Endometrium (tissue), 2 donors: Measurements from ENCODE around the gene DENND6B.
"Not testable (repeated sequence)": the region's sequence is repeated elsewhere in the genome, so short reads cannot be mapped to it uniquely, and the experiment has no call there.

Experiments used
- FAIRE-seq: peaks from 2 replicates; lab custom pipeline; 2012; peaks lifted over from hg19 to GRCh38; lab: Jason Lieb, UNC
- donor health status: control.
- donor health status: control.

DENND6B gene

DNA sequence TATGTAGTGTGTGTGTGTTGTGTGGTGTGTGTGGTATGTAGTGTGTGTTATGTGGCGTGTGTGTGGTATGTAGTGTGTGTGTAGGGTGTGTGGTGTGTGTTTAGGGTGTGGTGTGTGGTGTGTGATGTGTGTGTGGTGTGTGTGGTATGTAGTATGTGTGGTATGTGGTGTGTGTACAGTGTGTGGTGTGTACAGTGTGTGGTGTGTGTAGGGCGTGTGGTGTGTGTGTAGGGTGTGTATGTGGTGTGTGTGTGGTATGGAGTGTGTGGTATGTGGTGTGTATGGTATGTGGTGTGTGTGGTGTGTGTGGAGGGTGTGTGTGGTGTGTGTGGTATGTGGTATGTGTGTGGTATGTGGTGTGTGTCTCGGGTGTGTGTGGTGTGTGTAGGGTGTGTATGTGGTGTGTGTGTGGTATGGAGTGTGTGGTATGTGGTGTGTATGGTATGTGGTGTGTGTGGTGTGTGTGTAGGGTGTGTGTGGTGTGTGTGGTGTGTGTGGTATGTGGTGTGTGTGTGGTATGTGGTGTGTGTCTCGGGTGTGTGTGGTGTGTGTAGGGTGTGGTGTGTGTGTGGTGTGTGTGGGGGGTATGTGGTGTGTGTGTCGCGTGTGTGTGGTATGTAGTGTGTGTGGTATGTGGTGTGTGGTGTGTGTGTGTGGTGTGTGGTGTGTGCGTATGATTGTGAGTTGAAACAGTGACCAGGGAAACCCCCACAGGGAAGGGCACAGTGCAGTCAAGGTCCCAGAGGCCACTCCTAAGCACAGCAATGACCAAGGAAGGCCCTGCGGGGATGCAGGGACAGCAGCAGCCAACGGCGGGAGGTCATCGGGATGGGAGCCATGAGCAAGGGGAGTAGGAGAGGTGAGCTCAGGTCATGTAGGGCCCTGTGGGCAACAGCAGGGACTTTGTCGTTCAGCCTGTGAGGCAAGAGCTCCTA is 13.4 kb upstream of the DENND6B start:
- FAIRE-seq, result no peak

DNA sequence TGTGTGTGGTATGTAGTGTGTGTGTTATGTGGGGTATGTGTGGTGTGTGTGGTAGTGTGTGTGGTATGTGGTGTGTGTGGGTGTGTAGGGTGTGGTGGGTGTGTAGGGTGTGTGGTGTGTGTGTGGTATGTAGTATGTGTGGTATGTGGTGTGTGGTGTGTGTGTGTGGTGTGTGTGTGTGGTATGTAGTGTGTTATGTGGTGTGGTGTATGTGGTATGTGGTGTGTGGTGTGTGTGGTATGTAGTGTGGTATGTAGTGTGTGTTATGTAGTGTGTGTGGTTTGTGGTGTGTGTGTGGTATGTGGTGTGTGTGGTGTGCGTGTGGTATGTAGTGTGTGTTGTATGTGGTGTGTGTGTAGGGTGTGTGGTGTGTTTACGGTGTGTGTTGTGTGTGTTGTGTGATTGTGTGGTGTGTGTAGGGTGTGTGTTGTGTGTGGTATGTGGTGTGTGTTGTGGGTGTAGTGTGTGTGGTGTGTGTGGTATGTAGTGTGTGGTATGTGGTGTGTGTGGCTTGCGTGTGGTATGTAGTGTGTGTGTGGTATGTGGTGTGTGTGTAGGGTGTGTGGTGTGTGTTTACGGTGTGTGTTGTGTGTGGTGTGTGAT is 12.1 kb upstream of the DENND6B start:
- no peak for FAIRE-seq

DNA sequence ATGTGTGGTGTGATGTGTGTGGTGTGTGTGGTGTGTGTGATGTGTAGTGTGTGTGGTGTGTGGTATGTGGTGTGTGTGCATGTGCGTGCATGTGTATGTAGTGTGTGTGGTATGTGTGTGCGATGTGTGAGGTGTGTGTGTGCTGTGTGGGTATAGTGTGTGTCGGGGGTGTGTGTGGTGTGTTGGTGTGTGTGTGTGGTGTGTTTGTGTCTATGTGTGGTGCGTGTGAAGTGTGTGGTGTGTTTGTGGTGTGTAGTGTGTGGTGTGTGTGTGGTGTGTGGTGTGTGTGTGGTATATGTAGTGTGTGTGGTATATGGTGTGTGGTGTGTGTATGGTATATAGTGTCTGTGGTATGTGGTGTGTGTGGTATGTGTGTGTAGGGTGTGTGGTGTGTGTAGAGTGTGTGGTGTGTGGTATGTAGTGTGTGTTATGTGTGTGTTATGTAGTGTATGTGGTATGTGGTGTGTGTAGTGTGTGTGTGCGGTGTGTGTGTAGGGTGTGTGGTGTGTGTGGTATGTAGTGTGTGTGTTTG is 11.3 kb upstream of the DENND6B start:
- no peak for FAIRE-seq

DNA sequence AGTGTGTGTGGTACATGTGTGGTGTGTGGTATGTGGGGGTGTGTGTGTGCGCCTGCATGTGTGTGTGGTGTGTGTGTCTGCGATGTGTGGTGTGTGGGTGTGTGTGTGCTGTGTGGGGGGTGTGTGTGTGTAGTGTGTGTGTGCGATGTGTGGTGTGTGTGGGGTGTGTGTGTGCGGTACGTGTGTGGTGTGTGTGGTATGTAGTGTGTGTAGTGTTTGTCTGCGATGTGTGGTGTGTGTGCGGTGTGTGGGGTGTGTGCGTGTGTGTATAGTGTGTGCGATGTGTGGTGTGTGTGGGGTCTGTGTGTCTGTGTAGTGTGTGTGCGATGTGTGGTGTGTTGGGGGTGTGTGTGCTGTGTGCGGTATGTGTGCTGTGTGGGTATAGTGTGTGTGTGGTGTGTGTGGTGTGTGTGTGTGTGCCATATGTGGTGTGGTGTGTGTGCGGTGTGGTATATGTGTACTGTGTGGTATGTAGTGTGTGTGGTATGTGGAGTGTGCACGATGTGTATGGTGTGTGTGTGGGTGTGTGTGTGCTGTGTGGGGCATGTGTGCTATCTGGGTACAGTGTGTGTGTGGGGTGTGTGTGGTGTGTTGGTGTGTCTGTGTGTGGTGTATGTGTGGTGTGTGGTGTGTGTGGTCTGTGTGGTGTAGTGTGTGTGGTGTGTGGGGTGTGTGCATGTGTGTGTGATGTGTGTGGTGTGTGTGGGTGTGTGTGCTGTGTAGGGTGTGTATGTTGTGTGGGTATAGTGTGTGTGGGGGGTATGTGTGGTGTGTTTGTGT is 10.6 kb upstream of the DENND6B start:
- FAIRE-seq, result no peak

DNA sequence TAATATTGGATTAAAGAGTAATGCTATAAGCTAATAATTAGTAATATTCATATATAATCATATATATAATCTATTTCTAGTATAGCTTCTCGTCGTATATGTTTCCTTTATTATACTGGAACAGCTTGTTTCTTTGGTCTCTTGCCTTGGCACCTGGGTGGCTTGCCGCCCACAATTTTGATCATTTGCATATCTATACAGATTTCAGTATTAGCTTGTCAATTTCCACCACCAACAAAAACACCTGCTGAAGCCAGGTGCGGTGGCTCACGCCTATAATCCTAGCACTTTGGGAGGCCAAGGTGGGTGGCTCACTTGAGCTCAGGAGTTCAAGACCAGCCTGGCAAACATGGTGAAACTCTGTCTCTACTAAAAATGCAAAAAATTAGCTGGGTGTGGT is 7.6 kb upstream of the DENND6B start:
- FAIRE-seq, result not testable (repeated sequence)

DNA sequence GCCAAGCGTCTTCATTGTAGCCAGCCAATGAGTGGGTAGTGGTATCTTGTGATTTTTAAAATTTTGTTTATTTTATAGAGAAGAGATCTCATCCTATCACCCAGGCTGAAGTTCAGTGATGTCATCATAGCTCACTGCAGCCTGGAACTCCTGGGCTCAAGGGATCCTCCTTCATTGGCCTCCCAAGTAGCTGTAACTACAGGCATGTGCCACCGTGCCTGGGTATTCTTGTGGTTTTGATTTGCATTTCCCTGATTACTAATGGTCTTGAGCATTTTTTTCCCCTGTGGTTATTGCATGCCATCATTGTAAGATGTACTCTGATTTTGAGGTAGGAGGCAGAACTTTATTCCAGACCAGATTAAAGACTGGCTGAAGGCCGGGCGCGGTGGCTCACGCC is 2.4 kb upstream of the DENND6B start:
- no peak for FAIRE-seq

DNA sequence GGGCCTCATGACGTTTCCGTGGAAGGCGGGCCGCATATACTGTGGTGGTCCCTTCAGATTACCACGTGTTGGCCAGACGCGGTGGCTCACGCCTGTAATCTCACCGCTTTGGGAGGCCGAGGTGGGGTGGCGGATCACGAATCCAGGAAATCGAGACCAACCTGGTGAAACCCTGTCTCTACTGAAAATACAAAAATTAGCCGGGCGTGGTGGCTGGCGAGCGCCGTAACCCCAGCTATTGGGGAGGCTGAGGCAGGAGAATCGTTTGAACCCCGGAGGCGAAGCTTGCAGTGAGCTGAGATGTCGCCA is 853 bp upstream of the DENND6B start:
- no peak for FAIRE-seq

DNA sequence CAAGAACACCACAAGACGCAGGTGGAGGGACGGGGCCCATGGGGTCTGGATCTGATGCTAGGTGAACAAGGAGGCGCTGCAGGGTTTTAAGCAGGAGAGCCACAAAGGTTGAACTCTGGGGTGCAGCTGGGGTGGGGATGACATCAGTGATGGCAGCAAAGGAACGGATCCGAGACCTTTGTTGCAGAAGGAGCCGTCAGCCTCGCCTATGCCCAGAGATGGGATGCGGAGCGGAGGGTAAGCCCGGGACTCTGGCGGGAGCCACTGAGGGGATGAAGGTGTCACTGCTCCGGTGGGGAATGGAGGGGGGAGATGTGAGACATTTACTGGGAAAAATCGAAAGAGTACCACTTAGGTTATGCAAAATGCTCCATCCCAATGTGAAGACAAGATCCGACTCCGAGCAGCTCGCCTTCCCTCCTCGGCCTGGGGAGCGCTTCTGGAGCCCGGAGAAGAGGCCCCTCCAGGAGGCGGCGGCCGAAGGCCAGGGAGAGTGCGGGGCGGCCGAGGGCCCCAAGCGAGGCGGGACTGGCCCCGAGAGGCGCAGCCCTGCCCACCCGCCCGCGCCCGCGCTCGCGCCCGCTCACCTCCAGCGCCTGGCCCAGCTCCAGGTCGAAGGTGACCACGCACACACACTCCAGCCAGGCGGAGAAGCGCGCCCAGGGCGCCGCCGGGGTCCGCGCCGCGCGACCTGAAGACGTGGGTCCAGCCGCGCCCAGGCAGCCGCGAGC is 422 bp downstream of the DENND6B start:
- no peak for FAIRE-seq

DNA sequence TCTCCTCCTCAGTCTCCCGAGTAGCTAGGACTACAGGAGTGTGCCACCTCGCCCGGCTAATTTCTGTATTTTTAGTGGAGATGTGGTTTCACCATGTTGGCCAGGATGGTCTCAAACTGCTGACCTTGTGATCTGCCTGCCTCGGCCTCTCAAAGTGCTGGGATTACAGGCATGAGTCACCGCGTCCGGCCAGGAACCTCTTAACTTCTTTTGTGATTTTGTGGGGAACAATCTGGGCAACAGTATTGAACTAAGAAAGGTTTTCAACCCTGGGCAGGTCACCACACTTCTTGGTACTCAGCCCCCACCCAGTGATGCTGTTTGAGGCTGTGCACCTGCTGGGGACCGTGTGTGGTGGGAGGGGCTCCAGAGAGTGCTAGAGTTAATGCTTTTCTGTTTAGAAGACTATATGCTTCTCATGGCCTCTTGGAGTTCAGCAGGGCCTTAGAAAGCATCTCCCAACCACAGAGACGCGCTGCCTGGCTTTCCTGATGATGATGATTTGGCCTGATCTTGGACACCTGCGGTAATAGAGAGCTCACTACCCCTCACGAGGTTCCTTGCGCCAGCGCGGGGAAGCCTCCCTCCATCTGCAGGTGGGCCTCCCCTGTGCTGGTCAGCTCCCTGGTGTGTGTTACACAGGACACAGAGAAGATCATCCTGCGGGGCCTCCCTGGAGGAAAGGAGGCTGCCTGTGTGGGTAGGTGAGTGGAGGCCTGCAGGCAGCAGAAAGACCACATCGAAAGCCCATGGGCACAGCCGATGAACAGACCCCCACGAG is 1.2 kb downstream of the DENND6B start:
- no peak for FAIRE-seq

DNA sequence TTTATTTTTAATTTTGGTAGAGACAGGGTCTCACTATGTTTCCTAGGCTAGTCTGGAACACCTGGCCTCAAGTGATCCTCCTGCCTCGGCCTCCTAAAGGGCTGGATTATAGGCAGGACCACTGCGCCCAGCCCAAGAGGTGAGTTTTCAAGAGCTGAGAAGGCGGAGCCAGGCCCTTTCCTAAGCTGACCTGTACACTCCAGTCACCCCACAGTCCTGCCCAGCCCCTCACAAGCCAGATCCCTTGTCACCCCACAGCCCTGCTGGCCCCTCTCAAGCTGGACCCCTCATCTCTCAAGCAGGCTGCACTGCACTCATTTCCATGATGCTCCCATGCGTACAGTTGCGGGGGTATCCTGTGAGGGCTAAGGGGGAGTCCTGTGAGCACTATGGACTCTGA is 2.9 kb downstream of the DENND6B start:
- FAIRE-seq, result no peak

DNA sequence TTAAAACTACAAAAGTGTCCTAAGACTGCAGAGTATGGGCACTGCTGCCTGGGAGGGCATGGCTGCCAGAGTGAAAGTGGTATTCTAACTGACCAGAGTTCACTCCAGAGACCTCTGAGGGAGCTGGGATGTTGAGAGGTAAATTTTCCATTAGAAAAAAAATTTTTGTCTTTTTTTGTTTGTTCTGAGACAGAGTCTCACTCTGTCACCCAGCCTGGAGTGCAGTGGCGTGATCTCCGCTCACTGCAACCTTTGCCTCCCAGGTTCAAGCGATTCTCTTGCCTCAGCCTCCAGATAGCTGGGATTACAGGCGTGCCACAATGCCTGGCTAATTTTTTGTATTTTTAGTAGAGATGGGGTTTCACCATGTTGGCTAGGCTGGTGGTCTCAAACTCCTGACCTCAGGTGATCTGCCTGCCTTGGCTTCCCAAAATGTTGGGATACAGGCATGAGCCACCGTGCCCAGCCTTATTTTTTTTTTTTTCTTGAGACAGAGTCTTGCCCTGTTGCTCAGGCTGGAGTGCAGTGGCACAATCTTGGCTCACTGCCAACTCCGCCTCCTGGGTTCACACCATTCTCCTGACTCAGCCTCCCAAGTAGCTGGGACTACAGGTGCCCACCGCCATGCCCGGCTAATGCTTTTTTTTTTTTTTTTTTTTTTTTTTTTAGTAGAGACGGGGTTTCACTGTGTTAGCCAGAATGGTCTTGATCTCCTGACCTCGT is 4.3 kb downstream of the DENND6B start:
- not testable (repeated sequence) for FAIRE-seq

DNA sequence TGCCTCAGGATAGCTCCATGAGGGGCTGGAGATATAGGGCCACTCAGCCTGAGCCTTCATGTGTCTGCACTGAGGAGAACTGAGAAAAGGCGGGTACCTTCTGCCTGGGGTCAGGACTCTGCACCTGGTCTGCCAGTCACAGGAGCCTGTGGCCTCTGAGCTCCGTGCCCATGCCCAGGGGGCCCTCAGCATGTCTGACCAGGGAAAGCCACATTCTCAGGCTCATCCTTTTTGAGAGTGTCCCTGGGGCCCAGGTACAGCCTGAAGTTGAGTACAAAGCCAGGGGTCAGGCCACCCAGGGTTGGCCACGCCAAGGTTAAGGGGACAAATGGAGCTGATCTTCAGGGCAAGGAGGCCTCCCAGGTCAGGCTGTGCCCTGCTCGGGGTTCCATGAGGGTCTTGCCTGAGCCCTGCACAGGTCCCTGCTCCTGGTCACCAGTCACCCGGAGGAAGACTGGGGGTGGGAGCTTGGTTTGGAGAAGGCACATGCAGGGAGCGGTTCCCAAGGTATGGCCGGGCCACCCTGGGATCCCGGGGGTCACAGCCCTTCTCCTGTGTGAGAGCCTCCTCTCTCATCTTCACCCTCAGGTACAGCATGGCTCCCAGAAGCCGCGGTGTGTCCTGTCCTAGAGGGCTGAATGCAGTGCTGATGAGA is 6.0 kb downstream of the DENND6B start:
- FAIRE-seq, result no peak

DNA sequence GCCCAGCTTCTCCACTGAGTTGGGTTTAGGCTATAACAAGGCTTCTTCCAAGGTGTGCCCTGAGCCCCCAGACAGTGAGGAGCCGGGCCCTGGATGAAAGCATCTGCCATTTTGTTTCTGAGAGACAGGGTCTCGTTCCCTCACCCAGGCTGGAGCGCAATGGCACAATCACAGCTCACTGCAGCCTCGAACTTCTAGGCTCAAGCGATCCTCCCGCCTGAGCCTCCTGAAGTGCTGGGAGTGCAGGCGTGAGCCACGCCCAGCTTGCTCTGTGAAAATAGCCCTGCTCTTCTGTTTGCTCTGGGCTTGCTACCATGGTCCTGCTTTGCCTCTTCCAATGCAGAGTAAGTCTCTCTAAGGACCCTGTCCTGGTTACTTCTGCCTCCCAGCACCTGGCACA is 6.7 kb downstream of the DENND6B start:
- no peak for FAIRE-seq

DNA sequence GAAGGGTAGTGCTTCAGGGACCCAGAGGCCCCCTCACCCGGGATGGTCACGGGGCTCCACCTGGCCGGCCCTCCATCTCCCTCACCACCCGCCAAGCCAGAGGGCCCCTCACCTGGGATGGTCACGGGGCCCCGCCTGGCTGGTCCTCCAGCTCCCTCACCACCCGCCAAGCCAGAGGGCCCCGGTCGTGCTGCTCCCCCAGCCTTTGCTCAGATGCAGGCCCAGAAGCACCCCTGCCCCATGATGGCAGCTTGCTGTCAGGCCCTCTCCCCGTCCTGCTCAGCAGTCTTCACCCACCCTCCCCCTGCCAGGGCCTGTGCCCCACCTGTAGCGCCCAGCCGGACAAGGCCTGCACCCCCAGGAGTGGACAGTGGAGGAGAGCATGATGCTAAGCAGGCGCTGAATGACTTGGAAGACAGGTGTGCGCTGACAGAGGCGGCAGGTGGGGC is 7.3 kb downstream of the DENND6B start:
- no peak for FAIRE-seq

DNA sequence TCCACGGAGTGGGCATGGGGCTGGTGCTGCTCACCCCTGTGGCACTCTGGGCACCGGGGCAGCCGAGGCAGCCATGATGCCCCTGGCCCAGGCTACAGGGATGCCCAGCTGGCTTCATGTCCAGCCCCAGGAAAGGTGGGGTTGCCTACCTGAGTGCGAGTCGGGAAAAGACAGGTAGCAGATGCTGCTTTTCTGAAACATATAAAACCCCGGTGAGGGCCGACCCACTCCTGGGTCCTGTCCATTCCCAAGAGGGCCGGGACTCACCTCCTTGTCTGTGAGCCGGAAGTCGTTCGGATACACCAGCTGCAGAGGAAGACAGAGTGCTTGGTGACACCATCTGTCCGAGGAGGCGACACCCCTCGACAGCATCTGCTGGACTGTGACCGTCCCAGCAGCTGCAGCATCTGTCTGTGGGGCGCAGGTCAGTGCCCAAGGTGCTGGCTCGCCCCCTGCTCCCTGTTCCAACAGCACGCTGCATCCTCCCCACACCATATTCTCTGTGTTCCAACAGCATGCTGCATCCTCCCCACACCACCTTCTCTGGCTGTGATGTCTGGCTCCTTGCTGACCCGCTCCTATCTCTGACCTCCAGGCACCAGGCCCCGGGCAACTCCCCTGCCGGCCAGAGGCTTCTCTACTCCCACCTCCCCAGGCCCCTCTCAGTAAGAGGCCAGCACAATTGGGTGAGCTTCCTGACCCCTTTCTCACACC is 8.0 kb downstream of the DENND6B start:
- FAIRE-seq, result no peak

DNA sequence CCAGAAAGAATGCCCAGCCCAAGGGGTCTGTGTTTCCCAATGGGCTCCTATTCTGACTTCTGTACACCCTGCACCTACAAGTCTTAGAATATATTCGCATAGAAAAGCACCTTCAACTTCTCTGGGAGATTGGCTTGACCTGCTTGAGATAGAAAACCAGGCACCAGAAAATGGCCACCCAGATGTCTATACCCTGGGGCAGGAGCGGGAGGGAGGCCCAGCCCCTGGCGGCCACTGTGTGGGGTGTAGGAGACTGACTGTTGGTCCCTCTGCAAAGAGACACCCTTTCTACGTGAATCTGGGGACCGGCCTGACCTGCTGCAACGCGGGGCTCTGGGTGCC is 8.5 kb downstream of the DENND6B start:
- FAIRE-seq, result no peak

DNA sequence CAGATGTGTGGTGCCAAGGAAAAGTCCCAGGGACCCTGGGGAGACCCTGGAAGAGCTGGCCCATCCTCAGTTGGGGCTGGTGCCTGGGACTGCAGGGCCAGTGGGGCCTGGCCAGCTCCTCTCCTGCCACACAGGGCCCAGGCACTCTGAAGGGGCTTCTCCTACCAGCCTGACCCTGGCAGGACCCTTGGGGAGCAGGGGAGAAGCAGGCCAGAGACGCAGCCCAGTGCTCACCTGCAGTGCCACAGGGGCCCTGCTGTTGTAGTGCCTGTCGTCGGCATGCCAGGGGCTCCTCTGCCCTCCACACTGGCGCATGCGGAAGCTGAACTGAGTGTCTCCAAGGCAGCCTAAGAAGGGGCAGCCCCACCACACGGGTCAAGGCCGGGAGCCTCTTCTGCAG is 9.1 kb downstream of the DENND6B start:
- no peak for FAIRE-seq

DNA sequence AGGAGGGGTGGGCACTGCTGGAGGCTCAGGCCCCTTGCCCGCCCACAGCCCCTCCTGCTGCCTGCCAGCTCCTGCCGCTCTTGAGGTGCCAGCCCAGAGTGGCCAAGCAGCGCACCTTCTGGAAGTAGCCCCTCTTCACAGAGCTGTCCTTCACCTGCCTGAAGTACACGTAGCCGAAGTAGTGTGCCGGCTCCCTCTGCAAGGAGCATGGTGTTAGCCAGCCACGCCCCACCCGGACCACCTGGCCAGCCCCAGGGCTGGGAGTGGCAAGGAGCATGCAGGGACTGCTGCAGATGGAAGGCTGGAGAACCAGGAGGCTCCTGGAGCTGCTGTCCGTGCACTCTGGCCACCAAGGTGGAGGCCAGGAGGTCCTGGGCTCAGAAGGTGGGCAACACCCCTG is 9.6 kb downstream of the DENND6B start:
- FAIRE-seq, result no peak
